ENCODE data around the gene NEO1.
A peak's percentile ranks its signal among the peaks of the same experiment; 100 is the strongest.

The NEO1 gene

DNA sequence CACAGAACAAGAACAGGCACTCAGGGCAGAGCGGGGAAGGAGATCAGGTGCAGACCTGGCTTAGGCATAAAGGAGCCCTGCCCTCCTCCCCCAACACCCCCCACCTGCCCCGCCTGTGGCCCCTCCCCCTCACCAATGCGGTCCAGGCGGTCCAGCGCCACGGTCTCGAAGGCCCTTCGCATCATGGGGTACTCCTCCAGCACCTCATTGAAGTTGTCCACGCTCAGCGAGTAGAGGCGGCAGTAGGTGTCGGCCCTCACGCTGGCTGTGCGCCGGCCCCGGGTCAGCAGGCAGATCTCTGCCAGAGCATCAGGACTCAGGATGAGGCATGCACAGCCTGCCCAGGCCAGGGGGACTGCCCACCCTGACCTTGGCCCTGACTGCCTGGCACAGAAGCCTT lies 271.7 kb downstream of the NEO1 start:
- TF ChIP-seq, protein P1, sequence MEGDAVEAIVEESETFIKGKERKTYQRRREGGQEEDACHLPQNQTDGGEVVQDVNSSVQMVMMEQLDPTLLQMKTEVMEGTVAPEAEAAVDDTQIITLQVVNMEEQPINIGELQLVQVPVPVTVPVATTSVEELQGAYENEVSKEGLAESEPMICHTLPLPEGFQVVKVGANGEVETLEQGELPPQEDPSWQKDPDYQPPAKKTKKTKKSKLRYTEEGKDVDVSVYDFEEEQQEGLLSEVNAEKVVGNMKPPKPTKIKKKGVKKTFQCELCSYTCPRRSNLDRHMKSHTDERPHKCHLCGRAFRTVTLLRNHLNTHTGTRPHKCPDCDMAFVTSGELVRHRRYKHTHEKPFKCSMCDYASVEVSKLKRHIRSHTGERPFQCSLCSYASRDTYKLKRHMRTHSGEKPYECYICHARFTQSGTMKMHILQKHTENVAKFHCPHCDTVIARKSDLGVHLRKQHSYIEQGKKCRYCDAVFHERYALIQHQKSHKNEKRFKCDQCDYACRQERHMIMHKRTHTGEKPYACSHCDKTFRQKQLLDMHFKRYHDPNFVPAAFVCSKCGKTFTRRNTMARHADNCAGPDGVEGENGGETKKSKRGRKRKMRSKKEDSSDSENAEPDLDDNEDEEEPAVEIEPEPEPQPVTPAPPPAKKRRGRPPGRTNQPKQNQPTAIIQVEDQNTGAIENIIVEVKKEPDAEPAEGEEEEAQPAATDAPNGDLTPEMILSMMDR (IDR thresholded peaks at IDR 0.05), result no peak

DNA sequence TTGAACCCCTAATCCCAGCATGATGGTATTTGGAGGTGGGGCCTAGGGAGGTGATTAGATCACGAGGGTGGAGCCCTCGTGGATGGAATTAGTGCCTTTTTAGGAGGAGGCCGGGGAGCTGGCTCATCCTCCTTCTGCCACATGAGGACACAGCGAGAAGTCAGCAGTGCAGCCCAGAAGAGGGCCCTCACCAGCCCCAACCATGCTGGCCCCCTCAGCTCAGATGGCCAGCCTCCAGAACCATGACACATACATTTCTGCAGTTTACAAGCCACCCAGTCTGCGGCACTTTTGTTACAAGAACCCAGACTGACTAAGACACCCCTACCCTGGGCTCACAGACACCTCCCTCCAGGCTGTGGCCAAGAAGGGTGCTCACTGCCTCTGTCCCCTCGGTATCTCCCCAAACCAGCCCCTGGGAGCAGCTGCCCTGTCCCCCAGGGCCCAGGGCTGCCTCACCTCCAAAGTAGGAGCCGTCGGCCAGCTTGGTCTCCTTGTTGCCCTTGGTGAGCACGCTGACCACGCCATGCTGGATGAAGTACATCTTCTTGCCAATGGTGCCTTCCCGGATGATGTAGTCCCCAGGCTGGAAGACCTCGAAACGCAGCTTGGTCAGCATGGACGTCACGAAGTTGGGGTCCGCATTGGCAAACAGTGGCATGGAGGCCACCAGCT lies 272.4 kb downstream of the NEO1 start:
- TF ChIP-seq, protein P1 (IDR thresholded peaks at IDR 0.05), result no peak

DNA sequence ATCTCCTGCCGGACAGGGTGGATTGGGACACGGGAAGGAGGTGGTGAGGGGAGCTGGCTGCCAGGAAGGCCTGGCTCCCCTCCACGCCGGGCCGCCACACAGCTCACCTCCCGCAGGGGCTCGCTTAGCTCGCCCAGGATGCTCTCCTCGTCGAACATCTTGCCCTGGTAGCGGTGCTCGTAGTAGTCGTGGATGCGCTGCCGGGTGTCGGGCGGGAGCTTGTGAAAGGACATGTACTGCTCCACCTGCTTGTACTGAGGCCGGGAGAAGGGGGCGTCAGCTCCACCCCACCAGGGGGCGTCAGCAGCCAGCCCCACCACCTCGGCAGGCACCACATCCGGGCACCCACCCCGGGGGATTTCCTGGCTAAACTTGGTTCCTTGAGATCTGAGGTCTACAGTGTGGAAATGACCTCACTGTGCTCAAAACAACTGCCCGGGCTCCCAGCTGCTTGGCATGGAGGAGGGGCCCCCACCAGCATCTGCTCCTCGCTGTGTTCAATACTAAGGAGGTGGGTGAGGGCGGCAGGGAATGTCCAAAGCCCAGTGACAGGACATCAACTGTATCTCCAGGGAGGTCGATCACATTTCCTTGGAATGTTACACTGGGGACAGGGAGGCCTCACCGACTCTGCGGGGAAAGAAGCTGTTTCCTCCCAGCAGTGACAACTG lies 273.1 kb downstream of the NEO1 start:
- TF ChIP-seq, protein P1 (IDR thresholded peaks at IDR 0.05), result peak; percentile 16; the same call in 1 of the 2 replicates

DNA sequence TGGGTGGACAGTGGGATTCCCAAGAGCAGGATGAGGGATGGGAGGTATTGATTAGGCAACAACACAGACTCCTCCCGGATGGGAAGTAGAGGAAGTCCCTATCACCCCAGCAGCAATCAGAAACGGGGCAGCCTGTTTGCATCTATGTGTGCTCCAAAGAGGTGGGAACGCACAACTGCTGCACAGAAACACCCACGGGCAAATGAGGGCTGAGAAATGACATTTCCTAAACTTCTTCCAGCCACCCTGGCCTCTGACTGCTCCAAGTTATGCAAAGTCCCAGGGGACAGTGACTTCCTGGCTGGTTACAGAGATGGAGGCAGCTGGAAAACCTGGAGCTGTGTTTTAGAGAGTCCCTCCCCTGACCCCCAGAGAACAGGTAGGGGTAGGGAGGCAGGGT lies 273.9 kb downstream of the NEO1 start:
- TF ChIP-seq, protein P1 (IDR thresholded peaks at IDR 0.05), result no peak

DNA sequence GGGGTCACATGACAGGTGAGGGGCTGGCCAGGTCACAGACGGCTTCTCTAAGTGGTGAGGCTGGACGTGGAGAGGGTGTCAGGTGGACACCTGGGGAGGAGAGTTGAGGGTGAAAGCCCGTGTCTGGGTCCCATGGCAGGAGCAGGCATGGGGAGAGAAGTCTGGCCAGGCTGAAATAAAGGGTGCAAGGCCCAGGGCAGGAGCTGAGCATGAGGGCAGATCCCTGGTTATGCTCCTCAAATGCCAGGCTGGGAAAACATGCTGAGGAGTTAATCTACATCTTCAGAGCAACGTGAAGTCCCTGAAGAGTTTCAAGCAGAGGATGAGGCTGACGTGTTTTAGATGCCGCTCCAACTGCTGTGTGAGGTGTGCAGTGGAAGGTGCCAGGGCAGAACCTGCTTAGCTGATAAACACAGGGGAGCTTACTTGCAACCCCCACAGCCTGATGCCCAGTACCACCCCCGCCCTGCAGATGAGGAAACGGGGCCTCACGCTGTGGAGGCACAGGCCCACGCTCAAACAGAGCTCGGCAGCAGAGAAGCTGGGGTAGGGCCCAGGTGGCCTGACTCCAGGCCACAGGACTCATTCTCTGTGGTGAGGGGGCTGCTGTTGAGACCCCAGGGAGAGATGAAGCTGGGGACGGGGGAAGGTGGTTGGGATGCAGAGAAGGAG lies 276.0 kb downstream of the NEO1 start:
- TF ChIP-seq, protein P1 (IDR thresholded peaks at IDR 0.05), result no peak

DNA sequence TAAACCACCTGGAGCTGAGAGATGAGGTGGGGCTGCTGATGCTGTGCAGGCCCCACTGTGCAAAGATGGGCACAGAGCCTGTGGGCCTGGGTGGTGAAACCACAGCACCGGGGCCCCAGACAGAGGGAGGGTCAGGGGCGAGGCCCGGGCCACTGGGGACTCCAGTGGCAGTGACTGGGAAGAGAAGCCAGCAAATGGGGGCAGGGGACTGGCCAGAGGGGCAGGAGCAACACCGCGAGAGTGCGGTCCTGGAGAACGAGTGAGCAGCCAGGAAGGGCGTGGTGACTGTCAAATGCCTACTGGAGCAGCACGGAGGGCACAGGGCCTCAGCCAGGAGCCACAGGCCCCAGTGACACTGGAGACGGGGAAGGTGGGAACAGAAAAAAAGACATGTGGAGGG lies 276.7 kb downstream of the NEO1 start:
- TF ChIP-seq, protein P1 (IDR thresholded peaks at IDR 0.05), result no peak

DNA sequence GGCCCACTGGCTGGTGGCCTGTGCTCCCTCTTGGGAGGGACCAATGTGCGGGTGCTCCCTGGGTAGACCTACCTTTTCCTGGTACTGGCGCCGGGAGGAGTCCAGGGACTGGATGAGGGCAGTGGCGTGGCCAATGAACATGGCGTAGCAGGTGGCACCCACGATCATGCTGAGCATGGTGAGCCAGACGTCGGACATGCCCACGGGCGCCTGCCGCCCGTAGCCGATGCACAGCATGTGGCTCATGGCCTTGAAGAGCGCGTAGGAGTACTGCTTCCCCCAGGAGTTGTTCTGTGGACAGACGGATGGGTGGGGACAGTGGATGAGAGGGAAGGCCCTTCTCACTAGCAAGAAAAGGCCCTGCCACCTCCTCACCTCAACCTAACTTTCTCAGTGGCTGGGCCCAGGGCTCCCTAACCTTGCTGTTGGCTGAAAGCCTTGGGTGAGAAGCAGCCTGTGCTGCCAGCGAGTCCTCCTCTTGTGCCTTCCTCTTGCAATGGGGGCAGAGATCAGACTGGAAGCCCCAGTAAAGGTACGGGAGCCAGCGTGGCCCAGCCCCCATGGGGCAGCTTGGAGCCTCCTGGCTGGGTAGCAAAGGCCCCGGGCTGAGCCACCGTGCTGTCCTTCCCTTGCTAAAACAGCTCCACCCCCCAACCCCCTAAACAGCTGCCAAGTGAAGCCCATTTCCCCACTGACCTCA lies 277.4 kb downstream of the NEO1 start:
- TF ChIP-seq, protein P1 (IDR thresholded peaks at IDR 0.05), result no peak
